GM12878 (cell line): ENCODE results near the gene PDPK1. TPM values are rescaled to one million over a fixed set of nuclear protein-coding genes. Genes with fewer than 3 reads are reported as not detected.

Source experiments
- ATAC-seq: fragments of 200-7000 bp; cut with Tn5 transposase; 3 replicates; pipeline ENCODE4 v1.9.1; 2020; ENCODE audit warnings: mild to moderate bottlenecking, moderate library complexity
- BruUV-seq: library from RNA; stranded (reverse); fragments of 400-500 nt; replicated peaks from 2 replicates; lab custom pipeline; 2021; lab: Mats Ljungman, UMichigan
- CTCF ChIA-PET: fragments of 300-600 bp; sonication (Branson Sonifier 250); formaldehyde crosslinking; extraction: SDS; loops from one replicate; lab custom pipeline; 2021; ENCODE audit warnings: inconsistent platforms; lab: Yijun Ruan, JAX
- POLR2A ChIA-PET: fragments of 350-600 bp; formaldehyde crosslinking; extraction: SDS; loops from one replicate; lab custom pipeline; 2021; ENCODE audit warnings: inconsistent platforms; lab: Charles Lee
- RAD21 ChIA-PET: fragments of 300-600 bp; sonication (Branson Sonifier 250); formaldehyde crosslinking; loops from one replicate; lab custom pipeline; 2023; ENCODE audit warnings: antibody characterized with exemption; ENCODE audit not compliant: unreplicated experiment; lab: Charles Lee
- SMC1A ChIA-PET: fragments of 300-600 bp; sonication (Branson Sonifier 250); formaldehyde crosslinking; loops from one replicate; lab custom pipeline; 2023; ENCODE audit not compliant: unreplicated experiment, uncharacterized antibody; lab: Charles Lee
- DNase-seq: peaks from one replicate; pipeline ENCODE4 v3.0.0-alpha.2; 2011; ENCODE audit warnings: low read depth, low spot score
- FAIRE-seq: peaks from 3 replicates; lab custom pipeline; 2011; peaks lifted over from hg19 to GRCh38; lab: Jason Lieb, UNC
- H2AFZ ChIP-seq: 2 replicates; pipeline ENCODE4 v1.6.0; 2011; ENCODE audit warnings: low read depth, low read length, control low read depth; ENCODE audit not compliant: control insufficient read depth
- H3K27ac ChIP-seq: 2 replicates; pipeline ENCODE4 v1.5.1; 2011; ENCODE audit warnings: control low read depth; ENCODE audit not compliant: control insufficient read depth, insufficient read depth
- H3K27me3 ChIP-seq, 2 experiments: replicated peaks in 1 of 2; 2 replicates each; pipeline versions ENCODE4 v1.6.0 to v1.6.1; 2011; ENCODE audit warnings: low read length in 1 of 2; ENCODE audit not compliant: control insufficient read depth in 2 of 2, insufficient read depth in 2 of 2
- H3K36me3 ChIP-seq, 2 experiments: 2 replicates each; pipeline ENCODE4 v1.5.1; 2011; ENCODE audit warnings: low read length in 1 of 2; ENCODE audit not compliant: control insufficient read depth in 2 of 2, insufficient read depth in 2 of 2
- H3K4me1 ChIP-seq: 2 replicates; pipeline ENCODE4 v1.6.1; 2011; ENCODE audit warnings: mild to moderate bottlenecking, low read length, moderate library complexity, mixed read lengths; ENCODE audit not compliant: control insufficient read depth, insufficient read depth
- H3K4me2 ChIP-seq: 2 replicates; pipeline ENCODE4 v1.6.0; 2011; ENCODE audit warnings: control low read depth; ENCODE audit not compliant: control insufficient read depth, insufficient read depth
- H3K4me3 ChIP-seq: fragments of 200-600 bp; sonication (generic); 2 replicates; pipeline ENCODE4 v1.5.1; 2016
- H3K79me2 ChIP-seq: 2 replicates; pipeline ENCODE4 v1.6.0; 2011; ENCODE audit warnings: low read length; ENCODE audit not compliant: control insufficient read depth, insufficient read depth
- H3K9ac ChIP-seq: 2 replicates; pipeline ENCODE4 v1.8.0; 2011; ENCODE audit warnings: low read length, control low read depth, mixed read lengths; ENCODE audit not compliant: control insufficient read depth, insufficient read depth
- H3K9me3 ChIP-seq: replicated peaks from 3 replicates; pipeline ENCODE4 v1.5.1; 2011; ENCODE audit warnings: mild to moderate bottlenecking, low read length; ENCODE audit not compliant: control insufficient read depth, insufficient read depth
- H4K20me1 ChIP-seq: 2 replicates; pipeline ENCODE4 v1.6.0; 2011; ENCODE audit not compliant: control insufficient read depth, insufficient read depth
- ASH2L ChIP-seq: fragments of 300-600, 200-600 bp; sonication (generic); IDR thresholded peaks from 2 replicates; pipeline ENCODE4 v1.6.1; 2017; ENCODE audit warnings: low read depth, mild to moderate bottlenecking, borderline replicate concordance
- BRCA1 ChIP-seq: IDR thresholded peaks from 2 replicates; pipeline ENCODE4 v1.6.1; 2011; ENCODE audit warnings: low read depth, low read length, improper control_type of control experiment
- CHD1 ChIP-seq: IDR thresholded peaks from 2 replicates; pipeline ENCODE4 v1.6.1; 2012; ENCODE audit warnings: low read depth, low read length, improper control_type of control experiment
- HDAC2 ChIP-seq: fragments of 200-600 bp; sonication (generic); IDR thresholded peaks from 2 replicates; pipeline ENCODE4 v1.6.1; 2017
- MXI1 ChIP-seq: fragments of 150-350 bp; IDR thresholded peaks from 2 replicates; pipeline ENCODE4 v1.6.1; 2011; ENCODE audit warnings: low read depth, mild to moderate bottlenecking, inconsistent platforms, low read length, improper control_type of control experiment
- PAX8 ChIP-seq: fragments of 450-650 bp; IDR thresholded peaks from 2 replicates; pipeline ENCODE4 v1.6.1; 2017; ENCODE audit warnings: mild to moderate bottlenecking, moderate library complexity
- RAD51 ChIP-seq: fragments of 450-650 bp; IDR thresholded peaks from 2 replicates; pipeline ENCODE4 v1.6.1; 2016; ENCODE audit warnings: moderate library complexity, mild to moderate bottlenecking, inconsistent platforms
- RBBP5 ChIP-seq: fragments of 200-600 bp; sonication (generic); conservative IDR thresholded peaks from 2 replicates; pipeline ENCODE4 v1.6.1; 2016
- RELA ChIP-seq: fragments of 450-650 bp; IDR thresholded peaks from 2 replicates; pipeline ENCODE4 v1.8.0; 2014; ENCODE audit warnings: borderline replicate concordance; ENCODE audit not compliant: partially characterized antibody
- WGBS: methylation state at CpG from one replicate; pipeline ENCODE4 v1.1.6; 2016; ENCODE audit warnings: low lambda C conversion rate; ENCODE audit not compliant: insufficient replicate concordance, insufficient coverage; ENCODE audit errors: missing lambda C conversion rate; 5-methylcytosine and 5-hydroxymethylcytosine counted together
- in situ Hi-C: fragments of 300-500 bp; cut with MboI; formaldehyde crosslinking; loops from 9 replicates; pipeline ENCODE4 v1.14.3; 2018; ENCODE audit warnings: mixed read lengths
- intact Hi-C: fragments of 100-400 bp; cut with micrococcal nuclease; formaldehyde crosslinking; loops from one replicate; pipeline ENCODE4 v1.14.2; 2022; ENCODE audit not compliant: unreplicated experiment
- polyA plus RNA-seq, 11 experiments: library from polyadenylated mRNA; depleted of rRNA in 4 of 11; unstranded in 6 of 11; stranded (reverse) in 5 of 11; fragments of >200 nt; fragmentation: Nextera tagmentation in 4 of 11; fragmentation: Illumina TruSeq in 1 of 11; extraction: Ambion mirVana in 4 of 11; extraction: Trizol in 1 of 11; gene quantifications; 1 replicate in 1 of 11; 2 replicates in 10 of 11; pipeline versions ENCODE4 v1.2.1 to v1.2.3, GENCODE V29; 2011 to 2016; ENCODE audit warnings: inconsistent platforms in 2 of 11, missing spikeins in 2 of 11, low read depth in 1 of 11
- total RNA-seq, 4 experiments: library from RNA; depleted of rRNA in 3 of 4; stranded (reverse); fragments of >200 nt in 3 of 4; fragmentation: Illumina TruSeq in 1 of 4; extraction: Trizol in 1 of 4; gene quantifications; 2 replicates each; pipeline versions ENCODE4 v1.2.1 to v1.2.3, GENCODE V29; 2013 to 2021
- TF ChIP-seq, protein P1 (sequence below): fragments of 450-650 bp; IDR thresholded peaks from 2 replicates; pipeline ENCODE4 v1.6.1; 2017; ENCODE audit warnings: low read depth, mild to moderate bottlenecking, moderate library complexity
- TF ChIP-seq, protein P2 (sequence below): IDR thresholded peaks from 2 replicates; pipeline ENCODE4 v1.6.1; 2012; ENCODE audit warnings: low read length, inconsistent platforms
- TF ChIP-seq, protein P3 (sequence below): fragments of 450-650 bp; IDR thresholded peaks from 2 replicates; pipeline ENCODE4 v1.6.1; 2016; ENCODE audit warnings: mild to moderate bottlenecking

Gene PDPK1
- total and polyA plus RNA-seq, 10 of the 15 experiments (the other 5 are each of a cell fraction or from before 2014, with no cell fraction given) = 3.9 to 41.3 (median 25.5) TPM

DNA sequence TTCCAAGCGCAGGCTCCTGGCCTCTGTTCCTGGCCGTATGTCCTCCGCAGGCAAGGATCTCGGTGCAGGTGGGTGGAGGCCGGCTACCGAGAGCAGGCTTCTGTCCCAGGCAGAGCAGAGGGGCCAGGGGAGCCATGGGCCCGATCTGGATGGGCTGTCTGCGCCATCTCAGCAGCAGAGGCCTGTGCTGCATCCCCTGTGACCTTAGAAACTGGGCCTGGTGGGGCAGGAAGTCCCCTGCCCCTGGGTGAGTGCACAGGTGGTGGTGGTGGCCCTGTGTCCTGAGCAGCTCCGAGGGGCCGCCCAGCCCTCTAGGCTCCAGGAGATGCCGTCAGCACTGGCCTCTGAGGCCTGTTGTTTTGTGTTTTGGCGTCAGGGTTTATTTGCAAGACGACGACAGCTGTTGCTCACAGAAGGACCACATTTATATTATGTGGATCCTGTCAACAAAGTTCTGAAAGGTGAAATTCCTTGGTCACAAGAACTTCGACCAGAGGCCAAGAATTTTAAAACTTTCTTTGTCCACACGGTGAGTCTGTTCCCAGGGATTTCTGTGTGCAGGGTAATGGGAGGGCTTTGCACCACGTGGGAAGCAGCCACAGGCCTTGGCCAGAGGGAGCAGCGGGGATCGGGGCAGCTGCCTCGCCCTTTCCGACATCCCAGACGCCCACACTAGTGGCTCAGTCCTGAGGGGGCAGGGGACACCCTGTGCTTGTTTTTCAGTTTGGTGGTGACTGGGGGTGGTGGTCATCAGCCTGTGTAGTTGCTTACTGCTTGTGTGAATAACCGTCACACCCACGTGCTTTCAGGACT, 59.1 kb downstream of the PDPK1 start (continued):
- TF ChIP-seq, protein P1, sequence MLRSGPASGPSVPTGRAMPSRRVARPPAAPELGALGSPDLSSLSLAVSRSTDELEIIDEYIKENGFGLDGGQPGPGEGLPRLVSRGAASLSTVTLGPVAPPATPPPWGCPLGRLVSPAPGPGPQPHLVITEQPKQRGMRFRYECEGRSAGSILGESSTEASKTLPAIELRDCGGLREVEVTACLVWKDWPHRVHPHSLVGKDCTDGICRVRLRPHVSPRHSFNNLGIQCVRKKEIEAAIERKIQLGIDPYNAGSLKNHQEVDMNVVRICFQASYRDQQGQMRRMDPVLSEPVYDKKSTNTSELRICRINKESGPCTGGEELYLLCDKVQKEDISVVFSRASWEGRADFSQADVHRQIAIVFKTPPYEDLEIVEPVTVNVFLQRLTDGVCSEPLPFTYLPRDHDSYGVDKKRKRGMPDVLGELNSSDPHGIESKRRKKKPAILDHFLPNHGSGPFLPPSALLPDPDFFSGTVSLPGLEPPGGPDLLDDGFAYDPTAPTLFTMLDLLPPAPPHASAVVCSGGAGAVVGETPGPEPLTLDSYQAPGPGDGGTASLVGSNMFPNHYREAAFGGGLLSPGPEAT = no peak
- no peak for TF ChIP-seq ASH2L
- TF ChIP-seq RAD51 = no peak
- TF ChIP-seq BRCA1 = no peak
- TF ChIP-seq PAX8 = no peak
- no peak for TF ChIP-seq RBBP5

DNA sequence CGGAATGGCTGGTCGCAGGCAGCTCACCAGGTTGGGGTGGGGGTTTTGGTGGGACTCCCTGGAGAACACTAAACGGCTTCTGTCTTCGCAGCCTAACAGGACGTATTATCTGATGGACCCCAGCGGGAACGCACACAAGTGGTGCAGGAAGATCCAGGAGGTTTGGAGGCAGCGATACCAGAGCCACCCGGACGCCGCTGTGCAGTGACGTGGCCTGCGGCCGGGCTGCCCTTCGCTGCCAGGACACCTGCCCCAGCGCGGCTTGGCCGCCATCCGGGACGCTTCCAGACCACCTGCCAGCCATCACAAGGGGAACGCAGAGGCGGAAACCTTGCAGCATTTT, 59.7 kb downstream of the PDPK1 start:
- no peaks in the 10 kb centered on the region for H3K79me2 ChIP-seq
- in situ Hi-C loops (loop anchor here (5.0 kb wide), 1 partner anchor 60 kb away; the partner anchor contains the start of gene PDPK1), intact Hi-C loops (no loop called here)
- TF ChIP-seq, protein P2, sequence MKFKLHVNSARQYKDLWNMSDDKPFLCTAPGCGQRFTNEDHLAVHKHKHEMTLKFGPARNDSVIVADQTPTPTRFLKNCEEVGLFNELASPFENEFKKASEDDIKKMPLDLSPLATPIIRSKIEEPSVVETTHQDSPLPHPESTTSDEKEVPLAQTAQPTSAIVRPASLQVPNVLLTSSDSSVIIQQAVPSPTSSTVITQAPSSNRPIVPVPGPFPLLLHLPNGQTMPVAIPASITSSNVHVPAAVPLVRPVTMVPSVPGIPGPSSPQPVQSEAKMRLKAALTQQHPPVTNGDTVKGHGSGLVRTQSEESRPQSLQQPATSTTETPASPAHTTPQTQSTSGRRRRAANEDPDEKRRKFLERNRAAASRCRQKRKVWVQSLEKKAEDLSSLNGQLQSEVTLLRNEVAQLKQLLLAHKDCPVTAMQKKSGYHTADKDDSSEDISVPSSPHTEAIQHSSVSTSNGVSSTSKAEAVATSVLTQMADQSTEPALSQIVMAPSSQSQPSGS = no peak
- no peak for TF ChIP-seq HDAC2
- TF ChIP-seq RAD51 = no peak
- TF ChIP-seq BRCA1 = no peak
- TF ChIP-seq MXI1 = no peak
- no peak for TF ChIP-seq RELA
- TF ChIP-seq, protein P3, sequence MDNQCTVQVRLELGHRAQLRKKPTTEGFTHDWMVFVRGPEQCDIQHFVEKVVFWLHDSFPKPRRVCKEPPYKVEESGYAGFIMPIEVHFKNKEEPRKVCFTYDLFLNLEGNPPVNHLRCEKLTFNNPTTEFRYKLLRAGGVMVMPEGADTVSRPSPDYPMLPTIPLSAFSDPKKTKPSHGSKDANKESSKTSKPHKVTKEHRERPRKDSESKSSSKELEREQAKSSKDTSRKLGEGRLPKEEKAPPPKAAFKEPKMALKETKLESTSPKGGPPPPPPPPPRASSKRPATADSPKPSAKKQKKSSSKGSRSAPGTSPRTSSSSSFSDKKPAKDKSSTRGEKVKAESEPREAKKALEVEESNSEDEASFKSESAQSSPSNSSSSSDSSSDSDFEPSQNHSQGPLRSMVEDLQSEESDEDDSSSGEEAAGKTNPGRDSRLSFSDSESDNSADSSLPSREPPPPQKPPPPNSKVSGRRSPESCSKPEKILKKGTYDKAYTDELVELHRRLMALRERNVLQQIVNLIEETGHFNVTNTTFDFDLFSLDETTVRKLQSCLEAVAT = no peak
- TF ChIP-seq, protein P1 = no peak
- no peak for TF ChIP-seq CHD1
- H3K4me2 ChIP-seq = no peak overlapping the region
- 94% methylated on average over 19 of the region's 22 CpGs for WGBS
- no peak overlapping the region for H3K27ac ChIP-seq
- CTCF ChIA-PET = no interaction called here
- DNase-seq (no peak), FAIRE-seq (no peak), ATAC-seq (no peak)
- TSS peak; percentile 10 for BruUV-seq
- no peak overlapping the region for H3K4me3 ChIP-seq
- H3K9ac ChIP-seq = no peak overlapping the region
- RAD21 ChIA-PET = no interaction called here
- no peaks in the 10 kb centered on the region for H4K20me1 ChIP-seq
- no peaks in the 10 kb centered on the region for H3K27me3 ChIP-seq
- POLR2A ChIA-PET = no interaction called here
- SMC1A ChIA-PET = no interaction called here
- no peak overlapping the region for H2AFZ ChIP-seq
- H3K36me3 ChIP-seq = peaks cover 14 to 16% of the 10 kb centered on the region in 2 experiments; a peak in 3 of 4 replicates
- peaks cover 4% of the 10 kb centered on the region for H3K4me1 ChIP-seq
- no peaks in the 10 kb centered on the region for H3K9me3 ChIP-seq
